ENCODE results near the gene RBM38. TPM values are rescaled to one million over a fixed set of nuclear protein-coding genes. Genes with fewer than 3 reads are reported as not detected.
A peak's percentile ranks its signal among the peaks of the same experiment; 100 is the strongest.

RBM38 gene
- total RNA-seq, 4 donors from 2014 or later: 9.6 to 15.5 (median 12.8) TPM

GRCh38 chr20:57382516-57382915 lies 8.7 kb upstream of the RBM38 start:
- no peak for TF ChIP-seq POLR2A (IDR thresholded peaks at IDR 0.05)
- no peak for TF ChIP-seq CTCF (IDR thresholded peaks at IDR 0.05)
- Histone ChIP-seq H3K27ac (no peak overlapping the region), H3K4me1 (no peaks in the 10 kb centered on the region), H3K27me3 (no peaks in the 10 kb centered on the region), H3K4me3 (no peak overlapping the region), H3K9me3 (no peaks in the 10 kb centered on the region), H3K36me3 (peaks cover 0 to 19% (median 0%) of the 10 kb centered on the region in 3 donors)
- no peak for DNase-seq

- TF ChIP-seq POLR2A (IDR thresholded peaks at IDR 0.05) (no peak), CTCF (IDR thresholded peaks at IDR 0.05) (no peak)
- Histone ChIP-seq H3K4me1 (no peaks in the 10 kb centered on the region), H3K36me3 (peaks cover 0 to 10% (median 0%) of the 10 kb centered on the region in 3 donors), H3K4me3 (no peak overlapping the region), H3K9me3 (no peaks in the 10 kb centered on the region), H3K27me3 (no peaks in the 10 kb centered on the region), H3K27ac (no peak overlapping the region)
- DNase-seq: peak in 1 of 3 donors; percentile 53
Observed at GRCh38 chr20:57383447-57384347, 7.5 kb upstream of the RBM38 start.

GRCh38 chr20:57384486-57384885 lies 6.7 kb upstream of the RBM38 start:
- Histone ChIP-seq H3K4me3 (no peak overlapping the region), H3K36me3 (peaks cover 0 to 6% (median 0%) of the 10 kb centered on the region in 3 donors), H3K4me1 (peaks cover 0 to 6% (median 2%) of the 10 kb centered on the region in 4 donors), H3K9me3 (no peaks in the 10 kb centered on the region), H3K27ac (no peak overlapping the region), H3K27me3 (no peaks in the 10 kb centered on the region)
- DNase-seq: peak in 1 of 3 donors; percentile 45
- TF ChIP-seq POLR2A (IDR thresholded peaks at IDR 0.05): no peak
- no peak for TF ChIP-seq CTCF (IDR thresholded peaks at IDR 0.05)

GRCh38 chr20:57384953-57385761 lies 6.0 kb upstream of the RBM38 start:
- no peak for TF ChIP-seq CTCF (IDR thresholded peaks at IDR 0.05)
- TF ChIP-seq POLR2A (IDR thresholded peaks at IDR 0.05): no peak
- DNase-seq: peak in 1 of 3 donors; percentile 44
- Histone ChIP-seq H3K27me3 (no peaks in the 10 kb centered on the region), H3K27ac (no peak overlapping the region), H3K9me3 (no peaks in the 10 kb centered on the region), H3K4me1 (peaks cover 0 to 12% (median 9%) of the 10 kb centered on the region in 4 donors), H3K36me3 (peaks cover 0 to 4% (median 0%) of the 10 kb centered on the region in 3 donors), H3K4me3 (no peak overlapping the region)

GRCh38 chr20:57385940-57386339 lies 5.3 kb upstream of the RBM38 start:
- Histone ChIP-seq H3K27me3 (no peaks in the 10 kb centered on the region), H3K4me3 (no peak overlapping the region), H3K9me3 (no peaks in the 10 kb centered on the region), H3K36me3 (no peaks in the 10 kb centered on the region), H3K27ac (no peak overlapping the region), H3K4me1 (peaks cover 0 to 15% (median 14%) of the 10 kb centered on the region in 4 donors)
- no peak for DNase-seq
- TF ChIP-seq POLR2A (IDR thresholded peaks at IDR 0.05) (no peak), CTCF (IDR thresholded peaks at IDR 0.05) (no peak)

Measured in Peyer's patch (tissue), 4 donors.